Stimulated activated CD4-positive, alpha-beta T cell treated with anti-CD3 and anti-CD28 coated beads, Interleukin-4, amount 100 ng/mL, for 1 hour (primary cell): ENCODE measurements around the gene STON2.
"Not testable (repeated sequence)": the region's sequence is repeated elsewhere in the genome, so short reads cannot be mapped to it uniquely, and the experiment has no call there.

ENCODE experiments used
- DNase-seq: peaks from one replicate; pipeline ENCODE4 v3.0.0-alpha.2; 2020

Gene STON2

GRCh38 chr14:81400202-81400678 lies at the start of gene STON2:
TSS of gene STON2 (minus strand) at chr14:81400324. CDS start at chr14:81398382, 1,942 bp downstream.
- no peak for DNase-seq

- DNase-seq = no peak
Observed at GRCh38 chr14:81449576-81449975, 49.5 kb upstream of the STON2 start.

GRCh38 chr14:81449114-81449513 lies 49.0 kb upstream of the STON2 start:
- DNase-seq = no peak

GRCh38 chr14:81447021-81447764 lies 47.1 kb upstream of the STON2 start:
- DNase-seq = no peak

- DNase-seq = no peak
Observed at GRCh38 chr14:81446279-81447007, 46.3 kb upstream of the STON2 start.

- no peak for DNase-seq
Observed at GRCh38 chr14:81441626-81442134, 41.6 kb upstream of the STON2 start.

GRCh38 chr14:81440041-81440440 lies 39.9 kb upstream of the STON2 start:
- no peak for DNase-seq

- DNase-seq = no peak
Observed at GRCh38 chr14:81437244-81437643, 37.1 kb upstream of the STON2 start.

- DNase-seq = peak; percentile 57
Observed at GRCh38 chr14:81436296-81437138, 36.4 kb upstream of the STON2 start.

GRCh38 chr14:81435391-81436295 lies 35.5 kb upstream of the STON2 start:
- DNase-seq = peak; percentile 19

GRCh38 chr14:81435048-81435390 lies 34.9 kb upstream of the STON2 start:
- no peak for DNase-seq

GRCh38 chr14:81434230-81434629 lies 34.1 kb upstream of the STON2 start:
- no peak for DNase-seq

- DNase-seq = no peak
Observed at GRCh38 chr14:81433378-81433777, 33.3 kb upstream of the STON2 start.

GRCh38 chr14:81432219-81432661 lies 32.1 kb upstream of the STON2 start:
- no peak for DNase-seq

- DNase-seq = no peak
Observed at GRCh38 chr14:81430235-81430634, 30.1 kb upstream of the STON2 start.

GRCh38 chr14:81429749-81430148 lies 29.6 kb upstream of the STON2 start:
- not testable (repeated sequence) for DNase-seq

GRCh38 chr14:81429028-81429427 lies 28.9 kb upstream of the STON2 start:
- DNase-seq = no peak

GRCh38 chr14:81427348-81428058 lies 27.4 kb upstream of the STON2 start:
- DNase-seq = no peak

- no peak for DNase-seq
Observed at GRCh38 chr14:81423504-81423903, 23.4 kb upstream of the STON2 start.

- no peak for DNase-seq
Observed at GRCh38 chr14:81418057-81418790, 18.1 kb upstream of the STON2 start.

- no peak for DNase-seq
Observed at GRCh38 chr14:81416981-81417380, 16.9 kb upstream of the STON2 start.
